H1 (cell line): Measurements from ENCODE around the gene LRP5. TPM values are rescaled to one million over a fixed set of nuclear protein-coding genes. Genes with fewer than 3 reads are reported as not detected.

Experiments
- CTCF ChIA-PET: fragments of 300-600 bp; sonication (Branson Sonifier 250); formaldehyde crosslinking; loops from one replicate; lab custom pipeline; 2021; ENCODE audit not compliant: partially characterized antibody; lab: Charles Lee
- POLR2A ChIA-PET: fragments of 300-600 bp; sonication (Branson Sonifier 250); formaldehyde crosslinking; loops from one replicate; lab custom pipeline; 2021; ENCODE audit warnings: inconsistent platforms; ENCODE audit not compliant: partially characterized antibody; lab: Charles Lee
- DNase-seq, 2 experiments: peaks; one replicate each; pipeline versions ENCODE4 v3.0.0 to v3.0.0-alpha.2; 2010 to 2022; ENCODE audit warnings: low spot score in 2 of 2, low read depth in 1 of 2, mixed read lengths in 1 of 2
- FAIRE-seq: peaks from 2 replicates; lab custom pipeline; 2011; peaks lifted over from hg19 to GRCh38; lab: Jason Lieb, UNC
- H2AFZ ChIP-seq: 2 replicates; pipeline ENCODE4 v1.8.1; 2012; ENCODE audit warnings: low read length, inconsistent platforms
- H2AK5ac ChIP-seq: 2 replicates; pipeline ENCODE4 v1.6.1; 2013; ENCODE audit warnings: low read depth, low read length
- H2BK120ac ChIP-seq: replicated peaks from 2 replicates; pipeline ENCODE3; 2013; ENCODE audit warnings: low read depth, low read length, inconsistent platforms
- H2BK12ac ChIP-seq: 2 replicates; pipeline ENCODE4 v1.6.1; 2013; ENCODE audit warnings: low read depth, low read length
- H2BK15ac ChIP-seq: 2 replicates; pipeline ENCODE4 v1.6.1; 2013; ENCODE audit warnings: low read length
- H2BK20ac ChIP-seq: 2 replicates; pipeline ENCODE4 v1.6.1; 2013; ENCODE audit warnings: low read length
- H2BK5ac ChIP-seq: 2 replicates; pipeline ENCODE4 v1.6.1; 2013; ENCODE audit warnings: low read depth, low read length
- H3K14ac ChIP-seq: 2 replicates; pipeline ENCODE4 v1.6.1; 2013; ENCODE audit warnings: inconsistent platforms; ENCODE audit not compliant: insufficient read length
- H3K18ac ChIP-seq: 2 replicates; pipeline ENCODE4 v1.6.1; 2013; ENCODE audit warnings: low read length; ENCODE audit errors: extremely low read depth
- H3K23ac ChIP-seq: 2 replicates; pipeline ENCODE4 v1.6.1; 2013; ENCODE audit warnings: inconsistent platforms; ENCODE audit not compliant: insufficient read length
- H3K23me2 ChIP-seq: 2 replicates; pipeline ENCODE4 v1.6.1; 2013; ENCODE audit warnings: low read depth, low read length
- H3K27ac ChIP-seq: 2 replicates; pipeline ENCODE4 v1.6.1; 2011; ENCODE audit warnings: low read depth, low read length, inconsistent platforms
- H3K27me3 ChIP-seq, 4 experiments: replicated peaks in 1 of 4; 1 replicate in 1 of 4; 2 replicates in 3 of 4; pipeline versions ENCODE4 v1.6.1 to v1.8.1; 2011 to 2013; ENCODE audit warnings: low read length in 3 of 4, mild to moderate bottlenecking in 3 of 4, inconsistent platforms in 2 of 4, mixed read lengths in 2 of 4, moderate library complexity in 1 of 4; ENCODE audit not compliant: control insufficient read depth in 3 of 4, insufficient read depth in 3 of 4; ENCODE audit errors: extremely low read depth in 1 of 4
- H3K36me3 ChIP-seq, 4 experiments: 2 replicates each; pipeline versions ENCODE4 v1.6.1 to v1.8.1; 2011 to 2013; ENCODE audit warnings: mild to moderate bottlenecking in 4 of 4, low read length in 3 of 4, moderate library complexity in 2 of 4, control low read depth in 1 of 4, inconsistent platforms in 1 of 4; ENCODE audit not compliant: insufficient read depth in 4 of 4, control insufficient read depth in 2 of 4
- H3K4ac ChIP-seq: replicated peaks from 2 replicates; pipeline ENCODE3; 2013; ENCODE audit warnings: low read length, low read depth, mixed read lengths, inconsistent platforms; ENCODE audit not compliant: insufficient read length
- H3K4me1 ChIP-seq, 4 experiments: replicated peaks in 1 of 4; 1 replicate in 1 of 4; 2 replicates in 3 of 4; pipeline versions ENCODE4 v1.6.1 to v1.8.1; 2011 to 2013; ENCODE audit warnings: low read length in 3 of 4, inconsistent platforms in 2 of 4, mixed read lengths in 1 of 4; ENCODE audit not compliant: insufficient read depth in 4 of 4, control insufficient read depth in 3 of 4
- H3K4me2 ChIP-seq, 2 experiments: 2 replicates each; pipeline versions ENCODE4 v1.6.1 to v1.8.1; 2011 to 2013; ENCODE audit warnings: low read depth in 2 of 2, low read length in 2 of 2, control low read depth in 1 of 2, inconsistent platforms in 1 of 2, mild to moderate bottlenecking in 1 of 2; ENCODE audit not compliant: insufficient read depth in 1 of 2
- H3K4me3 ChIP-seq, 4 experiments: fragments of 200-600, 300-600 bp in 1 of 4; sonication (generic), shearing (Covaris generic), sonication (Bioruptor Twin) in 1 of 4; 2 replicates each; pipeline versions ENCODE4 v1.5.1 to v1.8.1; 2011 to 2016; ENCODE audit warnings: low read length in 4 of 4, low read depth in 3 of 4, control low read depth in 2 of 4, inconsistent platforms in 2 of 4, mild to moderate bottlenecking in 2 of 4, mixed read lengths in 1 of 4, moderate library complexity in 1 of 4; ENCODE audit not compliant: insufficient read depth in 2 of 4; ENCODE audit errors: extremely low read depth in 1 of 4
- H3K56ac ChIP-seq: replicated peaks from 2 replicates; pipeline ENCODE3; 2013; ENCODE audit warnings: low read depth, mild to moderate bottlenecking, mixed read lengths, low read length, inconsistent platforms; ENCODE audit not compliant: insufficient read length
- H3K79me1 ChIP-seq: 2 replicates; pipeline ENCODE4 v1.6.1; 2013; ENCODE audit warnings: low read depth, low read length, control low read depth
- H3K79me2 ChIP-seq, 2 experiments: 2 replicates each; pipeline versions ENCODE4 v1.6.1 to v1.8.1; 2012 to 2013; ENCODE audit warnings: low read length in 2 of 2, mild to moderate bottlenecking in 2 of 2, inconsistent platforms in 1 of 2; ENCODE audit not compliant: insufficient read depth in 2 of 2, control insufficient read depth in 1 of 2
- H3K9ac ChIP-seq, 4 experiments: replicated peaks in 1 of 4; 1 replicate in 1 of 4; 2 replicates in 3 of 4; pipeline versions ENCODE4 v1.6.1 to v1.8.1; 2011 to 2013; ENCODE audit warnings: low read depth in 3 of 4, low read length in 3 of 4, control low read depth in 2 of 4, mild to moderate bottlenecking in 2 of 4, moderate library complexity in 2 of 4, inconsistent platforms in 1 of 4; ENCODE audit errors: extremely low read depth in 1 of 4
- H3K9me3 ChIP-seq, 2 experiments: 2 replicates each; pipeline versions ENCODE4 v1.6.1 to v1.8.1; 2012 to 2013; ENCODE audit warnings: mild to moderate bottlenecking in 2 of 2, moderate library complexity in 2 of 2, control low read depth in 1 of 2, inconsistent platforms in 1 of 2, low read depth in 1 of 2, low read length in 1 of 2, mixed read lengths in 1 of 2; ENCODE audit not compliant: insufficient read depth in 2 of 2
- H4K20me1 ChIP-seq, 2 experiments: replicated peaks in 1 of 2; 2 replicates each; pipeline versions ENCODE3 to v1.8.1; 2011 to 2013; ENCODE audit warnings: inconsistent platforms in 2 of 2, low read length in 2 of 2, mild to moderate bottlenecking in 1 of 2; ENCODE audit not compliant: insufficient read depth in 2 of 2, control insufficient read depth in 1 of 2
- H4K5ac ChIP-seq: 2 replicates; pipeline ENCODE4 v1.6.1; 2013; ENCODE audit warnings: low read length, low read depth, mixed read lengths, inconsistent platforms; ENCODE audit not compliant: insufficient read length
- H4K8ac ChIP-seq: 2 replicates; pipeline ENCODE4 v1.8.0; 2013; ENCODE audit warnings: mild to moderate bottlenecking, moderate library complexity, low read length, inconsistent platforms; ENCODE audit not compliant: insufficient read depth; ENCODE audit errors: extremely low read depth
- H4K91ac ChIP-seq: replicated peaks from 2 replicates; pipeline ENCODE3; 2013; ENCODE audit warnings: low read length, mixed read lengths, inconsistent platforms; ENCODE audit not compliant: insufficient read length
- ASH2L ChIP-seq: fragments of 200-600, 300-600 bp; sonication (generic); IDR thresholded peaks from one replicate; pipeline ENCODE4 v1.7.1; 2017; ENCODE audit warnings: low read length
- JUN ChIP-seq: IDR thresholded peaks from 2 replicates; pipeline ENCODE4 v1.6.1; 2011; ENCODE audit warnings: low read depth, mild to moderate bottlenecking, improper control_type of control experiment, low read length
- POU5F1 ChIP-seq: IDR thresholded peaks from 2 replicates; pipeline ENCODE4 v1.6.1; 2011; ENCODE audit warnings: low read depth, mild to moderate bottlenecking, low read length, moderate library complexity
- RAD21 ChIP-seq, 2 experiments: IDR thresholded peaks in 1 of 2; conservative IDR thresholded peaks in 1 of 2; 2 replicates each; pipeline ENCODE4 v1.6.1; 2011; ENCODE audit warnings: low read depth in 2 of 2, low read length in 2 of 2, improper control_type of control experiment in 1 of 2, inconsistent platforms in 1 of 2, mild to moderate bottlenecking in 1 of 2, moderate library complexity in 1 of 2
- SAP30 ChIP-seq: fragments of 300-600 bp; sonication (generic); IDR thresholded peaks from 2 replicates; pipeline ENCODE4 v1.7.1; 2012; ENCODE audit warnings: low read length, moderate library complexity, mild to moderate bottlenecking, inconsistent platforms; ENCODE audit not compliant: insufficient read depth, insufficient replicate concordance
- SIN3A ChIP-seq, 2 experiments: IDR thresholded peaks in 1 of 2; conservative IDR thresholded peaks in 1 of 2; 2 replicates each; pipeline ENCODE4 v1.6.1; 2011 to 2012; ENCODE audit warnings: low read length in 2 of 2, improper control_type of control experiment in 1 of 2, low read depth in 1 of 2, mild to moderate bottlenecking in 1 of 2
- SP1 ChIP-seq: IDR thresholded peaks from 2 replicates; pipeline ENCODE4 v1.6.1; 2011; ENCODE audit warnings: low read depth, low read length
- TAF1 ChIP-seq: IDR thresholded peaks from 2 replicates; pipeline ENCODE4 v1.6.1; 2011; ENCODE audit warnings: mild to moderate bottlenecking, low read depth, low read length
- ZNF274 ChIP-seq: IDR thresholded peaks from 2 replicates; pipeline ENCODE4 v1.7.0; 2012; ENCODE audit warnings: low read length, borderline replicate concordance; ENCODE audit errors: extremely low read depth
- WGBS, 2 experiments: shearing (Covaris generic) in 1 of 2; methylation state at CpG; one replicate each; pipeline versions ENCODE4 v1.1.6 to v1.1.7; 2013 to 2015; ENCODE audit warnings: low lambda C conversion rate in 2 of 2, mixed read lengths in 2 of 2, inconsistent platforms in 1 of 2, low coverage in 1 of 2, missing lambda C conversion rate in 1 of 2; ENCODE audit not compliant: insufficient replicate concordance in 2 of 2, insufficient coverage in 1 of 2, insufficient read length in 1 of 2; ENCODE audit errors: extremely low coverage in 1 of 2, missing lambda C conversion rate in 1 of 2; 5-methylcytosine and 5-hydroxymethylcytosine counted together
- polyA plus RNA-seq, 7 experiments: library from polyadenylated mRNA; depleted of rRNA in 3 of 7; stranded (reverse) in 5 of 7; unstranded in 2 of 7; fragments of >200 nt in 5 of 7; fragments of 200-250 nt in 2 of 7; gene quantifications; 1 replicate in 5 of 7; 2 replicates in 1 of 7; 4 replicates in 1 of 7; pipeline versions ENCODE4 v1.2.1 to v1.2.3, GENCODE V29; 2011 to 2013; ENCODE audit warnings: missing spikeins in 2 of 7, mixed read lengths in 2 of 7
- total RNA-seq: library from RNA; stranded (reverse); fragmentation: NEBNext Ultra II Directional; extraction: Animal tissue kit (Norgen Biotek cat#: 25700); gene quantifications from 2 replicates; pipeline ENCODE4 v1.2.1, GENCODE V29; 2021

The LRP5 gene
- total and polyA plus RNA-seq, 2 of the 8 experiments (the other 6 are each of a cell fraction or from before 2014, with no cell fraction given) = 19.0 to 38.9 TPM

DNA sequence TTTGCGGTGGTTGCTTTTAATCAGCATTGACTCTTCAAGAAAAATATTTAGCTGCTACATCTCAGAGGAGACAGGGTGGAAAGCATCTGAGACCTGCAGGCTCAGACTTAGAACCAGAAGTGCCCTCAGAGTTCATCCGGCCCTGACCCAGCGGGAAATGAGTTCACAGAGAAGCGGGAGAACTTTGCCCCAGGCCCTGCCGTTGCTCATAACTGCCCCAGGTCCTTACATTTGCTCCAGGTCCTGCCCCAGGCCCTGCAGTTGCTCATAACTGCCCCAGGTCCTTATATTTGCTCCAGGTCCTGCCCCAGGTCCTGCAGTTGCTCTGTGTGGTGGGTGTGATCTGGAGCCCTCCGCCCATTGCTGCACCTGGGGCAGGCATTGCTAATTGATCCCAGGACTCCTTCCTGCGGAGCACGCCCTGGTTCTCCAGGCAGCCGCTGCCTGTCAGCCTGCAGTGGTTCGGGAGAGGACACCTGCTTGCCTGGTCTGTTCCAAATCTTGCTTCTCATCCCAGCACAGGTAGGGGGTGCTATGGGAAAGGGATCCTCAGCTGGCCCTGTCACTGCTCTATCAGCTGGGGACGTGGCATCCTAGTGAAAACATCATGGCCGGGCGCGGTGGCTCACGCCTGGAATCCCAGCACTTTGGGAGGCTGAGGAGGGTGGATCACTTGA is 90.1 kb downstream of the LRP5 start:
- POLR2A ChIA-PET = no interaction called here
- Histone ChIP-seq H3K9ac (no peak overlapping the region), H3K23ac (no peak overlapping the region), H3K4me3 (no peak overlapping the region), H2AK5ac (no peak overlapping the region), H3K4me1 (no peaks in the 10 kb centered on the region), H3K23me2 (no peaks in the 10 kb centered on the region; the same call in 1 of the 2 replicates), H3K14ac (no peak overlapping the region), H2BK5ac (no peak overlapping the region), H2BK120ac (no peak overlapping the region), H4K20me1 (peaks cover 0 to 3% of the 10 kb centered on the region in 2 experiments), H3K79me2 (no peaks in the 10 kb centered on the region; a peak in 1 of 4 replicates), H3K4me2 (no peak overlapping the region), H2BK20ac (no peak overlapping the region), H4K8ac (no peak overlapping the region), H3K27ac (no peak overlapping the region), H2BK15ac (no peak overlapping the region), H2BK12ac (no peak overlapping the region), H3K56ac (no peak overlapping the region), H3K36me3 (peaks cover 0 to 11% (median 5%) of the 10 kb centered on the region in 4 experiments; a peak in 5 of 8 replicates), H3K27me3 (no peaks in the 10 kb centered on the region), H3K18ac (no peak overlapping the region), H3K9me3 (no peaks in the 10 kb centered on the region), H3K4ac (no peak overlapping the region), H3K79me1 (no peaks in the 10 kb centered on the region; the same call in 1 of the 2 replicates), H4K5ac (no peak overlapping the region), H4K91ac (no peak overlapping the region), H2AFZ (no peak overlapping the region)
- FAIRE-seq (no peak), DNase-seq (peak in 1 of 2 experiments; percentile 58)
- 92% methylated on average over 15 of the region's 15 CpGs; no CpG with 5 or more reads in 1 of the 2 experiments for WGBS, 2 experiments
- CTCF ChIA-PET = interaction anchor here (0.6 to 2.5 kb wide), 11 partner anchors 10 to 127 kb away, joined by 3 to 8 read pairs (median 3); no protein-coding TSS in a partner anchor
- TF ChIP-seq JUN = no peak
- peak; percentile 52 to 61 for TF ChIP-seq RAD21 (IDR thresholded peaks at IDR 0.05 in 1 of 2, conservative IDR thresholded peaks at IDR 0.05 in 1 of 2; ENCODE audit: low read depth in 2 of 2, low read length in 2 of 2)
- no peak for TF ChIP-seq TAF1
- TF ChIP-seq ASH2L = no peak
- no peak for TF ChIP-seq SP1
- TF ChIP-seq SAP30 = no peak
- 0 out of 4 replicates have a peak, but pooled peaks of 1 of the 2 experiments have one; percentile 34 for TF ChIP-seq SIN3A (conservative IDR thresholded peaks at IDR 0.05 in 1 of 2, IDR thresholded peaks at IDR 0.05 in 1 of 2; ENCODE audit: low read depth in 1 of 2, low read length in 2 of 2)
- TF ChIP-seq ZNF274 = no peak
- no peak for TF ChIP-seq POU5F1
